Measurements from ENCODE around the gene JOSD2.

- TF ChIP-seq, protein P1, sequence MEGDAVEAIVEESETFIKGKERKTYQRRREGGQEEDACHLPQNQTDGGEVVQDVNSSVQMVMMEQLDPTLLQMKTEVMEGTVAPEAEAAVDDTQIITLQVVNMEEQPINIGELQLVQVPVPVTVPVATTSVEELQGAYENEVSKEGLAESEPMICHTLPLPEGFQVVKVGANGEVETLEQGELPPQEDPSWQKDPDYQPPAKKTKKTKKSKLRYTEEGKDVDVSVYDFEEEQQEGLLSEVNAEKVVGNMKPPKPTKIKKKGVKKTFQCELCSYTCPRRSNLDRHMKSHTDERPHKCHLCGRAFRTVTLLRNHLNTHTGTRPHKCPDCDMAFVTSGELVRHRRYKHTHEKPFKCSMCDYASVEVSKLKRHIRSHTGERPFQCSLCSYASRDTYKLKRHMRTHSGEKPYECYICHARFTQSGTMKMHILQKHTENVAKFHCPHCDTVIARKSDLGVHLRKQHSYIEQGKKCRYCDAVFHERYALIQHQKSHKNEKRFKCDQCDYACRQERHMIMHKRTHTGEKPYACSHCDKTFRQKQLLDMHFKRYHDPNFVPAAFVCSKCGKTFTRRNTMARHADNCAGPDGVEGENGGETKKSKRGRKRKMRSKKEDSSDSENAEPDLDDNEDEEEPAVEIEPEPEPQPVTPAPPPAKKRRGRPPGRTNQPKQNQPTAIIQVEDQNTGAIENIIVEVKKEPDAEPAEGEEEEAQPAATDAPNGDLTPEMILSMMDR (IDR thresholded peaks at IDR 0.05) = no peak
- TF ChIP-seq POLR2A (IDR thresholded peaks at IDR 0.05) = no peak
Observed at GRCh38 chr19:50460161-50460765, 50.7 kb downstream of the JOSD2 start.

All from esophagus squamous epithelium (tissue), 4 donors.